Mucosa of descending colon (tissue), 3 donors: Measurements from ENCODE around the gene HARBI1. TPM values are rescaled to one million over a fixed set of nuclear protein-coding genes. Genes with fewer than 3 reads are reported as not detected.

Experiments used
- ATAC-seq: fragments of 200-7000 bp; cut with Tn5 transposase; one replicate; pipeline ENCODE4 v1.9.1; 2020; ENCODE audit warnings: mild to moderate bottlenecking, moderate library complexity
- DNase-seq, 3 donors: peaks; one replicate each; pipeline ENCODE4 v3.0.0-alpha.2; 2020
- H3K36me3 ChIP-seq: fragments of 200-600 bp; one replicate; pipeline ENCODE4 v1.8.0; 2021; ENCODE audit warnings: low read depth, mild to moderate bottlenecking
- H3K4me1 ChIP-seq: fragments of 200-600 bp; one replicate; pipeline ENCODE4 v1.8.0; 2021; ENCODE audit warnings: low read depth, mild to moderate bottlenecking
- H3K4me3 ChIP-seq: fragments of 200-600 bp; one replicate; pipeline ENCODE4 v1.8.0; 2021; ENCODE audit warnings: mild to moderate bottlenecking
- H3K9me3 ChIP-seq: fragments of 200-600 bp; one replicate; pipeline ENCODE4 v1.8.0; 2021; ENCODE audit warnings: mild to moderate bottlenecking
- intact Hi-C, 2 donors: fragments of 100-400 bp; cut with DNase I in 1 of 2; cut with micrococcal nuclease in 1 of 2; formaldehyde crosslinking; loops; one replicate each; pipeline versions ENCODE4 v1.11.0 to v1.11.1; 2022; cut with DNase I, micrococcal nuclease
- total RNA-seq, 3 donors: library from RNA; stranded (reverse); fragmentation: NEBNext Ultra II Directional in 2 of 3; extraction: Animal tissue kit (Norgen Biotek cat#: 25700) in 2 of 3; gene quantifications; one replicate each; pipeline versions ENCODE4 v1.2.1 to v1.2.4, GENCODE V29; 2021 to 2023
- TF ChIP-seq, protein P1 (sequence below): fragments of 200-600 bp; IDR thresholded peaks from one replicate; pipeline ENCODE4 v1.8.0; 2022; ENCODE audit warnings: antibody characterized with exemption, mild to moderate bottlenecking
- donor health status: DM: no; HTN: no; CAD: no; lungs with moderate emphysema.
- donor health status: DM: no; HTN: no; CAD: no.
- donor health status: DM: no; HTN: yes; CAD: no.

HARBI1 gene
- total RNA-seq, 3 donors from 2014 or later: 4.5 to 6.0 (median 5.7) TPM

DNA sequence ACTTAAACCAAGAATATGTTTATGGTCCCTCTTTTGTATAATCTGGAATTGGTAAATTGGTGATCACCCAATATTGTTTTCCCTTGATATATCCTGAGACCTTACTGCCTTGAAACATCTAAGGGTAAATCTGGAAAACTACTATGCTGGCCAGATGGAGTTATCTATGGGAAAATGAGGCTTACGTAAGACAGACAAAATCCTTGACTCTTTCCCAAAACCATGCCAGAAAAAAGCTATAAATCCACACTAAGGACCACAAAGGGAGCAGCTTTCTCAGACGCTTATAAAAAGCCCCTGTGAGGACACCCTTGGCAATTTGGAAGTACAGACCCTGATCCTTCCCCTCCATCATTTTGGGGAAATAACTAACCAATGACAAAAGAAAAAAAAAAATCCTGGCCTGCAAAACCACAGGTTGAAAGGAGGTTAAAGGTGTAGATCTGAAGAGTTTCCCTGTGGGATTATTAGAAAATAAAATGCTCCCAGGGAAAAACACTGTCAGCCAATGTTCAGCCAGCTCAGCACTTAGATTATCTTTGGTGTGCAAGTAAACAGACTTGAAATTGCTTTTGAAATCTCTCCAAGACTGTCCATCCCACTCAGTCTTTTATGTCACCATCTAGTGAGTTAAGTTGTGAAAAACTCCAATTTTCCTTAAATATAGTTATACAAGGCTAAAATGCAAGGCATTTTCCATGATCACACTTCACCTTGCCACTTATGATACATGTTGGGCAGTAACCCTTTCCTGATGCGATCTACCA is 16.6 kb downstream of the HARBI1 start:
- H3K4me1 ChIP-seq: no peaks in the 10 kb centered on the region
- TF ChIP-seq, protein P1, sequence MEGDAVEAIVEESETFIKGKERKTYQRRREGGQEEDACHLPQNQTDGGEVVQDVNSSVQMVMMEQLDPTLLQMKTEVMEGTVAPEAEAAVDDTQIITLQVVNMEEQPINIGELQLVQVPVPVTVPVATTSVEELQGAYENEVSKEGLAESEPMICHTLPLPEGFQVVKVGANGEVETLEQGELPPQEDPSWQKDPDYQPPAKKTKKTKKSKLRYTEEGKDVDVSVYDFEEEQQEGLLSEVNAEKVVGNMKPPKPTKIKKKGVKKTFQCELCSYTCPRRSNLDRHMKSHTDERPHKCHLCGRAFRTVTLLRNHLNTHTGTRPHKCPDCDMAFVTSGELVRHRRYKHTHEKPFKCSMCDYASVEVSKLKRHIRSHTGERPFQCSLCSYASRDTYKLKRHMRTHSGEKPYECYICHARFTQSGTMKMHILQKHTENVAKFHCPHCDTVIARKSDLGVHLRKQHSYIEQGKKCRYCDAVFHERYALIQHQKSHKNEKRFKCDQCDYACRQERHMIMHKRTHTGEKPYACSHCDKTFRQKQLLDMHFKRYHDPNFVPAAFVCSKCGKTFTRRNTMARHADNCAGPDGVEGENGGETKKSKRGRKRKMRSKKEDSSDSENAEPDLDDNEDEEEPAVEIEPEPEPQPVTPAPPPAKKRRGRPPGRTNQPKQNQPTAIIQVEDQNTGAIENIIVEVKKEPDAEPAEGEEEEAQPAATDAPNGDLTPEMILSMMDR: no peak
- ATAC-seq: no peak
- DNase-seq: no peak
- intact Hi-C loops: no loop called here
- no peaks in the 10 kb centered on the region for H3K36me3 ChIP-seq
- no peaks in the 10 kb centered on the region for H3K9me3 ChIP-seq
- no peak overlapping the region for H3K4me3 ChIP-seq

GRCh38 chr11:46599340-46600193 is 17.5 kb downstream of the HARBI1 start:
- intact Hi-C loops: loop anchor here in 1 of 2 donors (10.0 kb wide), 1 partner anchor 105 kb away; no protein-coding TSS in a partner anchor
- no peak for ATAC-seq

DNA sequence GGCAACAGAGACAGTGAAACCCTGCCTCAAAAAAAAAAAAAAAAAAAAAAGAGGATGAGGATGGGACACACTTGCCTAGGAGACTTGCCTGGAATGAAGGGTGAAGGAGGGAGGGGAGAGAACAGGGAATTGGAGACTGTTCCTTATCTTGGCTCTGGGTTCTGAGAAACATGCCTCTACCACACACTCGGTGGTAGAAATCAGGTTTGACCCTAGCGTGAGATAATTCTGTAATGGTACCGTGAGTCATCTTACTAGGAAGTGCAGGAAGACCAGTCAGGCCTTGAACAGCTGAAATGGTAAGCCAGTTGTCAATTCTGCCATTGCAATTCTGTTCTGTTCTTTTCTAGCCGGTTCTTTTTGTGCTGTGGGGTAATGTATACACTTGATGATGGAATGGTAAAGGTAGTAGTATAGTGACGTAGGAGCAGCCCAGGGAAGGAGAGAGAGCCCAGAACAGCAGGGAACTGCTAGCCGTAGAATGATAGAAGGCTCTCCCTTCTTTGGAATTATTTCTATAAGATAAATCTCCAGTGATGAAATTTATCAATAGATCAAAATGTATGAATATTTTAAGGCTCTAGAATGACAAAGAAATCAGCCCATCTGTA is 19.3 kb downstream of the HARBI1 start:
- TF ChIP-seq, protein P1: no peak
- H3K4me3 ChIP-seq: no peak overlapping the region
- intact Hi-C loops: loop anchor here in 1 of 2 donors (10.0 kb wide), 1 partner anchor 103 kb away; no protein-coding TSS in a partner anchor
- H3K36me3 ChIP-seq: no peaks in the 10 kb centered on the region
- DNase-seq (no peak), ATAC-seq (no peak)
- no peaks in the 10 kb centered on the region for H3K9me3 ChIP-seq
- peaks cover 8% of the 10 kb centered on the region for H3K4me1 ChIP-seq

More at GRCh38 chr11:46599340-46600193, 17.5 kb downstream of the HARBI1 start:
- Histone ChIP-seq H3K4me1 (peaks cover under 1% of the 10 kb centered on the region), H3K4me3 (no peak overlapping the region), H3K9me3 (no peaks in the 10 kb centered on the region), H3K36me3 (no peaks in the 10 kb centered on the region)
- TF ChIP-seq, protein P1: no peak
- DNase-seq: no peak

DNA sequence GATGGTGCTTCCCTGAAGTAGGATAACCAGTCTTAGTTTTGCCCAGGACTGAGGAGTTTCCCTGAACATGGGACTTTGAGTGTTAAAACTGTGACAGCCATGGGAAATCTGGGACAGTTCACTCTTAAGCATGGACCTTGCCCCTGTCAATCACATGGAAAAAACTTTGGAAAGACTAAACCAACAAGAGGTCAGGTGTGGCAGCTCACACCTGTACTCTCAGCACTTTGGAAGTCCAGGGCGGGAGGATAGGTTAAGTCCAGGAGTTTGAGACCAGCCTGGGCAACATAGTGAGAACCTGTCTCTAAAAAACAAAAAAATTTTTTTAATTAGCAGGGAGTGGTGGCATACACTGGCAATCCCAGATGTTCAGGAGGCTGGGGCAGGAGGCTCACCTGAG is 19.9 kb downstream of the HARBI1 start:
- ATAC-seq (peak; percentile 63), DNase-seq (peak in 1 of 3 donors; percentile 25)
- intact Hi-C loops: loop anchor here in 1 of 2 donors (10.0 kb wide), 1 partner anchor 102 kb away; no protein-coding TSS in a partner anchor

DNA sequence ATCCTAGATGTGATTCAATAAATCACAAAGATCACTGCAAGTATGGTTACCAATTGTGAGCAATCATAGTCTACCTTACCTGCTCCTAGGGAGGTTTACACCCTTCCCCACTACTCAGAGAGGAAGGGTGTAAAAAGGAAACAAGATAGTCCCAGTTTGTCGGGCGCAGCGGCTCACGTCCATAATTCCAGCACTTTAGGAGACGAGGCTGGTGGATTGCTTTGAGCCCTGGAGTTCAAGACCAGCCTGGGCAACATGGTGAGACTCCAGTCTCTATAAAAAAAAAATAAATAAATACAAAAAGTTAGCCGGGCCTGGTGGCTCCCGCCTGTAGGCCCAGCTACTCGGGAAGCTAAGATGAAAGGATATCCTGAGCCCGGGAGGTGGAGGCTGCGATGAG is 22.2 kb downstream of the HARBI1 start:
- Histone ChIP-seq H3K9me3 (no peaks in the 10 kb centered on the region), H3K36me3 (no peaks in the 10 kb centered on the region), H3K4me1 (peaks cover 25% of the 10 kb centered on the region), H3K4me3 (no peak overlapping the region)
- TF ChIP-seq, protein P1: no peak
- ATAC-seq (no peak), DNase-seq (no peak)
- intact Hi-C loops: loop anchor here in 1 of 2 donors (10.0 kb wide), 1 partner anchor 100 kb away; no protein-coding TSS in a partner anchor

More for the DNA sequence above, 19.9 kb downstream of the HARBI1 start:
- H3K4me1 ChIP-seq: peaks cover 13% of the 10 kb centered on the region
- H3K4me3 ChIP-seq: no peak overlapping the region
- no peaks in the 10 kb centered on the region for H3K9me3 ChIP-seq
- TF ChIP-seq, protein P1: no peak
- H3K36me3 ChIP-seq: no peaks in the 10 kb centered on the region
